HepG2 (cell line): ENCODE data around the gene ST3GAL2. TPM values are rescaled to one million over a fixed set of nuclear protein-coding genes. Genes with fewer than 3 reads are reported as not detected.

Experiments
- CREB1 ChIP-seq, 2 experiments: fragments of 450-650 bp in 1 of 2; IDR thresholded peaks; 2 replicates each; pipeline ENCODE4 v1.6.1; 2016 to 2017; ENCODE audit warnings: control low read depth in 1 of 2, mild to moderate bottlenecking in 1 of 2, missing compliant biosample characterization in 1 of 2, missing genetic modification characterization in 1 of 2
- IRF2 ChIP-seq: IDR thresholded peaks from 2 replicates; pipeline ENCODE4 v1.6.1; 2018; ENCODE audit warnings: missing genetic modification reagents, missing compliant biosample characterization
- KMT2A ChIP-seq: sonication (generic); formaldehyde crosslinking; IDR thresholded peaks from 2 replicates; pipeline ENCODE4 v1.4.0; 2020; ENCODE audit warnings: missing genetic modification reagents
- MXD4 ChIP-seq: IDR thresholded peaks from 2 replicates; pipeline ENCODE4 v1.6.1; 2016; ENCODE audit warnings: mild to moderate bottlenecking, missing biosample characterization, missing genetic modification reagents
- RAD21 ChIP-seq: fragments of 450-650 bp; formaldehyde crosslinking; IDR thresholded peaks from 2 replicates; pipeline ENCODE4 v1.5.0; 2020; ENCODE audit warnings: mild to moderate bottlenecking
- SALL1 ChIP-seq: sonication (generic); formaldehyde crosslinking; IDR thresholded peaks from 2 replicates; pipeline ENCODE4 v1.8.0; 2022; ENCODE audit warnings: mild to moderate bottlenecking, missing genetic modification reagents
- SALL2 ChIP-seq: sonication (generic); formaldehyde crosslinking; IDR thresholded peaks from 2 replicates; pipeline ENCODE4 v1.8.1; 2023; ENCODE audit warnings: mild to moderate bottlenecking, missing genetic modification reagents, inconsistent platforms
- SIX4 ChIP-seq: sonication (generic); formaldehyde crosslinking; IDR thresholded peaks from 2 replicates; pipeline ENCODE4 v1.4.0; 2020; ENCODE audit warnings: missing genetic modification reagents
- SKIL ChIP-seq: sonication (generic); formaldehyde crosslinking; IDR thresholded peaks from 2 replicates; pipeline ENCODE4 v1.8.0; 2022; ENCODE audit warnings: missing genetic modification reagents, mild to moderate bottlenecking, moderate library complexity, borderline replicate concordance
- SRF ChIP-seq: IDR thresholded peaks from 2 replicates; pipeline ENCODE4 v1.6.1; 2011; ENCODE audit warnings: mild to moderate bottlenecking, low read depth, low read length, moderate library complexity
- TMF1 ChIP-seq: sonication (generic); formaldehyde crosslinking; IDR thresholded peaks from 2 replicates; pipeline ENCODE4 v1.8.1; 2022; ENCODE audit warnings: low read depth, missing genetic modification reagents
- ZNF160 ChIP-seq: sonication (generic); formaldehyde crosslinking; IDR thresholded peaks from 2 replicates; pipeline ENCODE4 v1.8.0; 2022; ENCODE audit warnings: mild to moderate bottlenecking, inconsistent platforms, missing genetic modification reagents
- ZNF235 ChIP-seq: sonication (generic); formaldehyde crosslinking; IDR thresholded peaks from 2 replicates; pipeline ENCODE4 v1.8.1; 2023; ENCODE audit warnings: mild to moderate bottlenecking, missing genetic modification reagents, borderline replicate concordance
- polyA plus RNA-seq, 8 experiments: library from polyadenylated mRNA; depleted of rRNA in 3 of 8; stranded (reverse) in 7 of 8; unstranded in 1 of 8; fragments of >200 nt; fragmentation: Illumina TruSeq in 4 of 8; extraction: Trizol in 4 of 8; gene quantifications; 2 replicates each; pipeline versions ENCODE4 v1.2.1 to v1.2.3, GENCODE V29; 2011 to 2016; ENCODE audit warnings: low read depth in 4 of 8, missing spikeins in 1 of 8, mixed read lengths in 1 of 8; ENCODE audit not compliant: insufficient read depth in 1 of 8
- total RNA-seq, 5 experiments: library from RNA; depleted of rRNA; stranded (reverse); fragments of >200 nt; fragmentation: Illumina TruSeq; extraction: Trizol; gene quantifications; 2 replicates each; pipeline ENCODE4 v1.2.3, GENCODE V29; 2016; ENCODE audit warnings: low read depth in 1 of 5
- TF ChIP-seq, protein P1 (sequence below): sonication (generic); formaldehyde crosslinking; IDR thresholded peaks from 2 replicates; pipeline ENCODE4; 2020; ENCODE audit warnings: missing genetic modification reagents, mild to moderate bottlenecking, borderline replicate concordance
- TF ChIP-seq, protein P2 (sequence below): IDR thresholded peaks from 2 replicates; pipeline ENCODE4 v1.6.1; 2016; ENCODE audit warnings: low read depth
- TF ChIP-seq, protein P3 (sequence below): sonication (generic); formaldehyde crosslinking; IDR thresholded peaks from 2 replicates; pipeline ENCODE4 v1.4.0; 2020; ENCODE audit warnings: missing genetic modification reagents, borderline replicate concordance

ST3GAL2 gene
- total and polyA plus RNA-seq, 2 of the 13 experiments (the other 11 are each of a cell fraction or from before 2014, with no cell fraction given): 16.3 to 24.9 TPM

GRCh38 chr16:70381604-70382342 lies 57.1 kb downstream of the ST3GAL2 start (continued):
- TF ChIP-seq, protein P1, sequence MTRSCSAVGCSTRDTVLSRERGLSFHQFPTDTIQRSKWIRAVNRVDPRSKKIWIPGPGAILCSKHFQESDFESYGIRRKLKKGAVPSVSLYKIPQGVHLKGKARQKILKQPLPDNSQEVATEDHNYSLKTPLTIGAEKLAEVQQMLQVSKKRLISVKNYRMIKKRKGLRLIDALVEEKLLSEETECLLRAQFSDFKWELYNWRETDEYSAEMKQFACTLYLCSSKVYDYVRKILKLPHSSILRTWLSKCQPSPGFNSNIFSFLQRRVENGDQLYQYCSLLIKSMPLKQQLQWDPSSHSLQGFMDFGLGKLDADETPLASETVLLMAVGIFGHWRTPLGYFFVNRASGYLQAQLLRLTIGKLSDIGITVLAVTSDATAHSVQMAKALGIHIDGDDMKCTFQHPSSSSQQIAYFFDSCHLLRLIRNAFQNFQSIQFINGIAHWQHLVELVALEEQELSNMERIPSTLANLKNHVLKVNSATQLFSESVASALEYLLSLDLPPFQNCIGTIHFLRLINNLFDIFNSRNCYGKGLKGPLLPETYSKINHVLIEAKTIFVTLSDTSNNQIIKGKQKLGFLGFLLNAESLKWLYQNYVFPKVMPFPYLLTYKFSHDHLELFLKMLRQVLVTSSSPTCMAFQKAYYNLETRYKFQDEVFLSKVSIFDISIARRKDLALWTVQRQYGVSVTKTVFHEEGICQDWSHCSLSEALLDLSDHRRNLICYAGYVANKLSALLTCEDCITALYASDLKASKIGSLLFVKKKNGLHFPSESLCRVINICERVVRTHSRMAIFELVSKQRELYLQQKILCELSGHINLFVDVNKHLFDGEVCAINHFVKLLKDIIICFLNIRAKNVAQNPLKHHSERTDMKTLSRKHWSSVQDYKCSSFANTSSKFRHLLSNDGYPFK (CRISPR knock-in tag): peak; percentile 98
- TF ChIP-seq IRF2: peak; percentile 1; the same call in 1 of the 2 replicates
- TF ChIP-seq TMF1: 0 out of 2 replicates have a peak, but pooled peaks have one; percentile 2
- 0 out of 2 replicates have a peak, but pooled peaks have one; percentile 7 for TF ChIP-seq SALL2 (CRISPR knock-in tag)
- TF ChIP-seq MXD4: 0 out of 2 replicates have a peak, but pooled peaks have one; percentile 20
- TF ChIP-seq SKIL: 0 out of 2 replicates have a peak, but pooled peaks have one; percentile 10
- no peak for TF ChIP-seq CREB1 (IDR thresholded peaks at IDR 0.05)
- TF ChIP-seq CREB1 (CRISPR knock-in tag; IDR thresholded peaks at IDR 0.05): 0 out of 2 replicates have a peak, but pooled peaks have one; percentile 11
- no peak for TF ChIP-seq SRF
- TF ChIP-seq, protein P2, sequence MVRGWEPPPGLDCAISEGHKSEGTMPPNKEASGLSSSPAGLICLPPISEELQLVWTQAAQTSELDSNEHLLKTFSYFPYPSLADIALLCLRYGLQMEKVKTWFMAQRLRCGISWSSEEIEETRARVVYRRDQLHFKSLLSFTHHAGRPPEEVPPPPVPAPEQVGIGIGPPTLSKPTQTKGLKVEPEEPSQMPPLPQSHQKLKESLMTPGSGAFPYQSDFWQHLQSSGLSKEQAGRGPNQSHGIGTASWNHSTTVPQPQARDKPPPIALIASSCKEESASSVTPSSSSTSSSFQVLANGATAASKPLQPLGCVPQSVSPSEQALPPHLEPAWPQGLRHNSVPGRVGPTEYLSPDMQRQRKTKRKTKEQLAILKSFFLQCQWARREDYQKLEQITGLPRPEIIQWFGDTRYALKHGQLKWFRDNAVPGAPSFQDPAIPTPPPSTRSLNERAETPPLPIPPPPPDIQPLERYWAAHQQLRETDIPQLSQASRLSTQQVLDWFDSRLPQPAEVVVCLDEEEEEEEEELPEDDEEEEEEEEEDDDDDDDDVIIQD: peak; percentile 8; the same call in 1 of the 2 replicates
- TF ChIP-seq, protein P3, sequence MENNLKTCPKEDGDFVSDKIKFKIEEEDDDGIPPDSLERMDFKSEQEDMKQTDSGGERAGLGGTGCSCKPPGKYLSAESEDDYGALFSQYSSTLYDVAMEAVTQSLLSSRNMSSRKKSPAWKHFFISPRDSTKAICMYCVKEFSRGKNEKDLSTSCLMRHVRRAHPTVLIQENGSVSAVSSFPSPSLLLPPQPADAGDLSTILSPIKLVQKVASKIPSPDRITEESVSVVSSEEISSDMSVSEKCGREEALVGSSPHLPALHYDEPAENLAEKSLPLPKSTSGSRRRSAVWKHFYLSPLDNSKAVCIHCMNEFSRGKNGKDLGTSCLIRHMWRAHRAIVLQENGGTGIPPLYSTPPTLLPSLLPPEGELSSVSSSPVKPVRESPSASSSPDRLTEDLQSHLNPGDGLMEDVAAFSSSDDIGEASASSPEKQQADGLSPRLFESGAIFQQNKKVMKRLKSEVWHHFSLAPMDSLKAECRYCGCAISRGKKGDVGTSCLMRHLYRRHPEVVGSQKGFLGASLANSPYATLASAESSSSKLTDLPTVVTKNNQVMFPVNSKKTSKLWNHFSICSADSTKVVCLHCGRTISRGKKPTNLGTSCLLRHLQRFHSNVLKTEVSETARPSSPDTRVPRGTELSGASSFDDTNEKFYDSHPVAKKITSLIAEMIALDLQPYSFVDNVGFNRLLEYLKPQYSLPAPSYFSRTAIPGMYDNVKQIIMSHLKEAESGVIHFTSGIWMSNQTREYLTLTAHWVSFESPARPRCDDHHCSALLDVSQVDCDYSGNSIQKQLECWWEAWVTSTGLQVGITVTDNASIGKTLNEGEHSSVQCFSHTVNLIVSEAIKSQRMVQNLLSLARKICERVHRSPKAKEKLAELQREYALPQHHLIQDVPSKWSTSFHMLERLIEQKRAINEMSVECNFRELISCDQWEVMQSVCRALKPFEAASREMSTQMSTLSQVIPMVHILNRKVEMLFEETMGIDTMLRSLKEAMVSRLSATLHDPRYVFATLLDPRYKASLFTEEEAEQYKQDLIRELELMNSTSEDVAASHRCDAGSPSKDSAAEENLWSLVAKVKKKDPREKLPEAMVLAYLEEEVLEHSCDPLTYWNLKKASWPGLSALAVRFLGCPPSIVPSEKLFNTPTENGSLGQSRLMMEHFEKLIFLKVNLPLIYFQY (CRISPR knock-in tag): peak; percentile 97
- peak; percentile 58; the same call in 1 of the 2 replicates for TF ChIP-seq SALL1 (CRISPR knock-in tag)
- TF ChIP-seq ZNF160 (CRISPR knock-in tag): peak; percentile 76; the same call in 1 of the 2 replicates
- TF ChIP-seq RAD21: peak; percentile 46; the same call in 1 of the 2 replicates
- no peak for TF ChIP-seq KMT2A (CRISPR knock-in tag)
- TF ChIP-seq SIX4 (CRISPR knock-in tag): no peak
- TF ChIP-seq ZNF235: no peak; the same call in 1 of the 2 replicates
